Anterior cingulate cortex (tissue), 58 donors: ENCODE data around the gene PDE3A.
"Not testable (repeated sequence)": the region's sequence is repeated elsewhere in the genome, so short reads cannot be mapped to it uniquely, and the experiment has no call there.

Experiments used
- DNase-seq, 58 donors: peaks; one replicate each; lab custom pipeline; 2025; lab: John Stamatoyannopoulos, UW

The PDE3A gene

DNA sequence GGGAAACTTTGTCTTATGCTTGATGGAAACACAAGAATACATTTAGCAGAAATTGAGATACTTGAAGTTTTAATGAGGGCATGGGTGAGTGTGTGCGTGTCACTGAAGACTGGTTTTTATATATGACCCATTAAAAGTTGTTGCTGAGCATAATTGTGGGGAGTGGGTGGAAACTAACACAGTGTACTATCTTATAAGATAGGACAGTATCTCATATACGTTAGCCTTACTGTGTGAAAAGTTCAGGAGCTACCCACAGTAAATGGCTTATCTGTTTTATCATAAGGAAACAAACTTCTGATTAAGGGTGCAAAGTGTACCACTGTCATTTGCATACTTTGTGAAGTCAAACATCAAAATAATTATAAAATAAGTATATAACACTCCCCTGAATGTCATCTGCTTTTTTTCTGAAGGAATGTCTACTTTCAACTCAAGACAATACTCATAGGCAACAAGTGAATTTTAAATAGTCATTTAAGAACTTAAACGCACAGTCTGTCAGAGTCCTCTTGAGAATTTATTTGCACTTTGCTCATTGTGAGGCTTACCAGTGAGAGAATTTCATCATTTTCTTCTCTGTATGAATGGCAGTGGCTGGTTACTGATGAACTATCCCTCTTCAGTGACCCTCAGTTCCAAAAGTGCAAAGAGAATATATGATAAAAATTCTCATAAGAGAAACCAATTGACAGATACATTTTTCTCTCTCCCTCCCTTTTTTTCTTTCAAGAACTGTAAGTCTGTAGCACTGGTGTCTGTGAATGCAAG is 4.2 kb downstream of the PDE3A start:
- DNase-seq = no peak

DNA sequence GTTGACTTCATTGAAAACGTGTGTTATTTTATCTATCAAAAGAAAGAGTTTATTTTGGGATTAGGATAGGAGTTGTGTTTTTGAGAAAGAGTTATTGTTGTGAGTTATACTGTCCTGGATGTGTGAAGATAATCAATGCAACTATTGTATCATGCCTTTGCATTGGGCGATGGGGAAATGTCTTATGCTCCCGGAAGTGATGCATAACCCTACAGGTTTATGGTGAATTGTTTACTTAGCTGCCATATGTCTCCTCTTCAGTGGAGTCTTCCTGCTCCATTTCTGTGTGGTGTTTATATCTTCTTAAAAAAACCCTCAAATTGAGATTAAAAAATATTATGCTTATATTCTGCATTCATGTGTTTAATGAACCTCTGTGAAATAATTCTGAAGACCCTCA is 6.5 kb downstream of the PDE3A start:
- DNase-seq = no peak

DNA sequence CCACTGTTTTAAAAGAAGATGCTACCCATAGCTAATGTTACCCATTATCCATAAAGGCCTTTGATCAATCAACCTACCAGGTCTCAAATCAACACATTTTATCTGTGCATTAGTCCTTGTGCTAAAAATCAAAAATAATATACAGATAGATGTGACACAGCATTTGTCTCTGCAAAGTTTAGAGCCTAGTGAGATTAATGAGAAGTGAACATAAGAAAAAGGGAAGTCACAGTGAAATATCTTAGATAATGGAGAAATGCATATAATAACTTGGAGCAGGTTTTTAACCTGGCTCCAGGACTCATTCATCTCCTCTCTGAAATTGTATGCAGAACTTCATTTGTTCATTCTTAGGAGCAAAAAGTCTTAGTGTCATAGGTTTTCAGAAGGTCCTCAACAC is 7.2 kb downstream of the PDE3A start:
- DNase-seq = no peak

DNA sequence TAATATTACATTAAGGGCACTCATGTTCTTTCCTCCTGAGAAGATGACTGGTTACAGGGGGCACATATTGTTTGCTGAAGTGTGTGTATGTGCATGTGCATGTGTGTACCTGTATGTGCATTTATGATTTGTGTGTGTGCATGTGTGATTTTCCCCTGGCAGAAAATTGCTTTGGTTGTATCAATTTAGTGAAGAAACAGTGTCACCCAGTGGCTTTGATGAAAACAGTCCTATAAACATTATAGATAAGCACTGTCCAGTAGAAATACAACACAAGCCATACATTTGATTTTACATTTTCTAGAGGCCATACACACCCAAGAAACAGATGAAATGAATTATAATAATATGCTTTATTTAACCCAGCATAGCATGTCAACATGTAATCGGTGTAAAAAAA is 8.6 kb downstream of the PDE3A start:
- DNase-seq = no peak

DNA sequence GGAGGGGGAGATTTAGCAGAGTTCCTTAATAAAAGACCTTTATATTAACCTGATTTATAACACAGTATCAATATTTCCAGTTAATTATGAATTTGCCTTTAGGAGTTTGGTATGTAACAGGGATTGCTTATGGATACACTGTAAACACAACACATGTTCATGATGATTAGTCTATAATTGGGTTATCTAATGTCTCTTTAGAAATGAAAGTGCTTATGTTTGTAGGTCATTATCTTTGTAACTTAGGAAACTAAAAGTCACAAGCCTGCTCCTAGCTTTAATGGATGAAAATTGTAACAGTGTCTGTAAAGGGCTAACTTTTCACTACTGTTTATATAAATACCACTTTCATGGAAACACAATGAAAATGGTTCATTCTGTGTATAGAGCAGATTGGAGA is 9.4 kb downstream of the PDE3A start:
- no peak for DNase-seq

DNA sequence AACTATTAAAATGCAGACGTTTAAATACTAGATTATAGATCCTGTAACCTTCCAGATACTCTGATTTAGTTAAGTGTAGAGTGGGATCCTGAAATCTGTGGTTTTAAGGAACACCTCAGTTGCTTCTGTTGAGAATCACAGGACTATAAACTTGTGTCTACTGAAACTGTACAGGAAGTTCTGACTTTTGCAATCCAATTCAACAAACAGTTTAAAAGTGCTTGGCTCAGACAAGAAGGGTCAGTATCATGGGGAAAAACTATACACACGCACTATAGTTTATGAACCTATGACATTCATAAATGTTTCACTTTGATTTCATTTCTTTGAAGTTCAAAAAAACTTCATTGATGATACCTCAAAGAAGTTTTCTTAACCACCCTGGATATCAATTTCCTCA is 13.8 kb downstream of the PDE3A start:
- no peak for DNase-seq

DNA sequence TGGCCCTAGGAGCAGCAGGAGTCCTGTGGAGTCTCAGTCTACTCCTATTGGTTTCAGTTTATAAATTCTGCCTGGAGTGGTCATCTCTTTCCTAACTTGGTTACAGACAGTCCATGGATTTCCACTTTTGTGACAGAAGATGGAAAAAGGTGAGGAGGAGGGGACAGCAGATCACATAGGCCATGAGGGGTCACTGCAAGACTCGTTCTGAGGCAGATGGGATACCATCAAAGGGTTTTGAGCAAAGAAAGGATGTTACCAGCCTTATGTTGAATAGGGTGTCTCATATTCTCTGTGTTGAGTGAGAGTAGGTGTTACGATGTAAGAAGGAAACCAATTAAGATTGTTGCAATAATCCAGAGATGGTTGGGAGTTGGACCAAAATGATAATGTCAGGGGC is 15.3 kb downstream of the PDE3A start:
- no peak for DNase-seq

DNA sequence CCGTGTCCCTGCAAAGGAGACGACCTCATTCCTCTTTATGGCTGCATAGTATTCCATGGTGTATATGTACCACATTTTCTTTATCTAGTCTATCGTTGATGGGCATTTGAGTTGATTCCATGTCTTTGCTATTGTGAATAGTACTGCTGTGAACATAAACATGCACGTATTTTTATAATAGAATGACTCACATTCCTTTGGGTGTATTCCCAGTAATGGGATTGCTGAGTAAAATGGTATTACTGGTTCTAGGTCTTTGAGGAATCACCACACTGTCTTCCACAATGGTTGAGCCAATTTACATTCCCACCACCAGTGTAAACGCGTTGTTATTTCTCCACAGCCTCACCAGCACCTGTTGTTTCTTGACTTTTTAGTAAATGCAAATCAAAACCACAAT is 16.5 kb downstream of the PDE3A start:
- not testable (repeated sequence) for DNase-seq

DNA sequence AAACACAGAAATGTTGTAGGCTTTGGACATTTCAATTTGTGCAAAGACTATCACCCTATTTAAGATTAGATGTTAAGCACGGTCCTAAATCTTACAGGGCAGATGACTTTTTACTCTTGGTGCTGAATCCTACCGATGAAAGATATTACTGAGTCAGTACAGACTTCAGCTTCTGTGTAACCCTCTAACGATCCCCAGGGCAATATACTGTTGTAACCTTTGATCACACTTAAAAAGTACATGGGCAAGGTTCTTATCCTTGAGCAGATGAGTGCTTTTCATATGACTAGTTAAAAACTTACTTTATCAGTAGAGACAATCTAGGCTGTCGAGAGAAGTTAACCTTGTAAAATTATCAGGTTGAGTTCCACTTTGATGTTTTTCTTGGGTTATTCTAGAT is 22.5 kb downstream of the PDE3A start:
- DNase-seq = no peak

DNA sequence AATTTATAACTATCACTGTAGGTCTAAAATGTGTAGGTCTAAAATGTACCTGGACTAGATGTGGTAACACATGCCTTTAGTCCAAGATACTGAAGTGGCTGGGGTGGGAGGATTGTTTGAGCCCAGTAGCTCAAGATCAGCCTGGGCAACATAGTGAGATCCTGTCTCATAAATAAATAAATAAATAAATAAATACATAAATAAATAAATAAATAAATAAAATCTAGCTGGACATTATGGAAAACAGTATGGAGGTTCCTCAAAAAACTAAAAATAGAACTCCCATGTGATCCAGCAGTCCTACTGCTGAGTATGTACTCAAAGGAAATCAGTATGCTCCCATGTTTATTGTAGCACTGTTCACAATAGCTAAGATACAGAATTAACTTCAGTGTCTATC is 24.0 kb downstream of the PDE3A start:
- no peak for DNase-seq

DNA sequence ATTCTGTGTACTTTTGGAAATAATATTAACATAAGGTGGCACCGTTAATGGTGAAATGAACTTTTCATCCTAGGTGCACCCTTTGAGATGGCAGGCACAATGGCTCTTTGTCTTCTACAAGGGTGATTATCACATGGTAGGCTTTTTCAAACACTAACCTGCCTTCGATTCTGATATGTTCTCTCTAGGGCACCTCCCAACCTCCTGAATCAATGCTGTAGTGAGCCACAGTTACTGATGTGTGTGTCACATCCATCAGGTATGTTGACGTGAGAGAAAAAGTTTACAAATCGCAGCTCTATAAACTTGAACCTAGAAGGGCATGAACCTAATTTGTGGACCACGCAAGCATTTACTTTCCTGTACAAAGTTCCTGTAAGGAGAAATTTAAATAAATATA is 25.4 kb downstream of the PDE3A start:
- DNase-seq = no peak

DNA sequence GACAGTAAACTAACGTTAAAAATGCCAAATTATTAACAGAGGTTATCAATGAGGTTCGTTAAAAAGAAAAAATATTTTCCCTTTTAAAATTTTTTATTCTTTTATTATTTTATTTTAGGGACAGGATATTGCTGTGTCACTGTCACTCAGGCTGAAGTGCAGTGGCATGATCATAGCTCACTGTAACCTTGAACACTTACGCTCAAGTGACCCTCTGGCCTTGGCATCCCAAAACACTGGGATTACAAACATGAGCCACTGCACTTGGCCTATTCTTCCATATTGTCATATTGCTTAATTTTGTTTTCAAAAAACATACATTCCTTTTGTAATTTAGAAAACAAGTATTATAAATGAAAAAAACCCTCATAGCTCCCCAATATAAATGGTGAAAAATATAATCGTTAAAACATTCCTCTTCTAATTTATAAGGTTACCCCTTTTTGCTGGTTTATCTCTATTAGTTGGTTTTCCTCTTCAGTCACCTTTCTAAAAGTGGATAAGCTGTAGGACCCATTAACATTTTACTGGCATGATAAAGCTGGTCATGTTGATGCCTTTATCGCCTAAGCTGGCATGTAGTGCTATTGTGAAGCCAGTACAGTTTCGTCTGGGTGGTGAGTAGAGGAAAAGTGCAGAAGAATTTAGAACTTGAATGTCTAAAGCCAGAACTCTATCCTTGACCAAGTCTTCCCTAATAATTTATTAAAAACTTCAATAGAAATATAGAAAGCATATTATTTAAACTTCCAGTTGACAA is 27.6 kb downstream of the PDE3A start:
- DNase-seq = no peak

DNA sequence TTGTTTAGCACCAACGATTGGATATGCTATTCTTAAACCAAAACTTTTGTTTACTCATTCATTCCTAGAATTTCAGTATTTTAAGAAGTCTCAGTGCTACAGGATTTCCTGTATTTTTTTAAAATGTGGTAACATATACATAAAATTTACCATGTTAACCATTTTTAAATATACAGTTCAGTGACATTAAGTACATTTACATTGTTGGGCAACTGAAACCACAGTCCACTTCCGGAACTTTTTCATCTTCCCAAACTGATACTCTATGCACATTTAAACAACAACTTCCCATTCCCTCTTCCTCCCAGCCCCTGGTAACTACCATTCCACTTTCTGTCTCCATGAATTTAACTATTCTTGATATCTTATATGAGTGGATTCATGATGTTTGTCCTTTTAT is 30.3 kb downstream of the PDE3A start:
- DNase-seq = no peak

DNA sequence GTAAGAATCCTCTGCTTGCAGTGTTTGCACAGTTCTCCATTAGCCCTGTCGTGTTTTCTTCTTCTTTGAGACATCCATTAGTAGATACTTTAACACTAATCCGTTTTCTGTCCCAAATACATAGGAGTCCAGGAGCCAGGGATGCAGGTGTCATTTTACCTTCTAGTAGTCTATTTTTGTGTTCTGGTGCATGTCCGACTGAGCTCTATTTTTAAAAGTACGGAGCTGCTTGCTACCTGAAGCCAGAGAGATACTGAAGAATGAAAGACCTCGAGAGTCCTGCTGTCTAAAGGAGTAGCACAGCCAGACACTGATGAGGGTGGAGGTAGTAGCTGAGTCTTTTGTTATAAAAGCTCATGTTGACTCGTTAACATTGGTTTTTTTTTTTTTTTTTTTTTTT is 31.7 kb downstream of the PDE3A start:
- DNase-seq = no peak

DNA sequence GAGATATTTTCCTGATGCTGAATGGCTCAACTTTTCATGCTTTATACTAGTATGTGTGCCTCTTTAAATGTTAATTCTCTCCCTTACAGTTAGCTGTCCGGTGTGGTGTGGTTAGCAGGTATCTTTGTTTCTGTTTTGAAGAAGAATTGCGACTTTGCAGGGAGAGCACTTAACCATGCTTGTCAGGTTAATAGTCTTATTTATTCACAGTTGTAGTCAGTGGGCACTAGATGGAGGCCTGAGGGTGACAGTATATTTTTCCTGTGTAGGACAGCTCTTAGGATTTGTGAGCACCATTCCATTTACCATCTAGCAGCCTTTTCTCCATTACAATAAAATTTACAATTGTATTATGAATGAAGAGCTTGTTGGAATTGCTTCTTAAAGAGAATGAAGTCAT is 34.9 kb downstream of the PDE3A start:
- DNase-seq = no peak

DNA sequence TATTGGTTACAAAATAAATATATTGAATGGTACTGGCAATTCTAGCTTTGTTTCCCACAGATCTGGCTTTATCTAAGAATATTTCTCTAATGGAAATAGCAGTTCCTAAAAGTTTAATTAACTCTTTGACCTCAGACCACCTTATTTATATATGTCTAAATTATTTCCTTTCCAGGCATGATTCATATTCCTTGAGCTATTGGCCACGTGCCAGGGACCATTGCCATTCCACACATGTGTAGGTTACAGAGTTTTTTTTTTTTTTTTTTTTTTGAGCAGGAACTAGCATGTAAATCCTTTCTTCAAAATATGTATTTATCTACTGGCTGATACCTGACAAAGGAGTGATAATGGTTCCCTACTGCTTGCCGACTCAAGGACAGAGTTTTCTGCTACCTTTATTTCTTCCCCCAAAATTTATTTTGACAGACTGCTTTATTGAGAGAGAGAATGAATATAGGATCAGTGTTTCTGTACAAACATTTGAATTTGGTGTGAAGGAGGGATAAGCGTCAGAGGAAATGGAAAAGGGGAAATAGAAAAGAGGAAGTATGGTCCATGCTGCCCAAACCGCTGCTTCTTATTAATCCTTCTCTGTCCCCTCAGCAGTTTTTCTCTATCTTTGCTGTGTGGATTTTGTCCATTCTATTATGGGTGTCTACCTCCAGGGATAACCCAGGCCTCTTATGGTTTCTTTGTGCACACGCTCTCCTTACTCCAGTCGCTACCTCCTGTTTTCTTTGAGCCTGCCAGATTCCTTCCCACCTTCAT is 36.4 kb downstream of the PDE3A start:
- no peak for DNase-seq

DNA sequence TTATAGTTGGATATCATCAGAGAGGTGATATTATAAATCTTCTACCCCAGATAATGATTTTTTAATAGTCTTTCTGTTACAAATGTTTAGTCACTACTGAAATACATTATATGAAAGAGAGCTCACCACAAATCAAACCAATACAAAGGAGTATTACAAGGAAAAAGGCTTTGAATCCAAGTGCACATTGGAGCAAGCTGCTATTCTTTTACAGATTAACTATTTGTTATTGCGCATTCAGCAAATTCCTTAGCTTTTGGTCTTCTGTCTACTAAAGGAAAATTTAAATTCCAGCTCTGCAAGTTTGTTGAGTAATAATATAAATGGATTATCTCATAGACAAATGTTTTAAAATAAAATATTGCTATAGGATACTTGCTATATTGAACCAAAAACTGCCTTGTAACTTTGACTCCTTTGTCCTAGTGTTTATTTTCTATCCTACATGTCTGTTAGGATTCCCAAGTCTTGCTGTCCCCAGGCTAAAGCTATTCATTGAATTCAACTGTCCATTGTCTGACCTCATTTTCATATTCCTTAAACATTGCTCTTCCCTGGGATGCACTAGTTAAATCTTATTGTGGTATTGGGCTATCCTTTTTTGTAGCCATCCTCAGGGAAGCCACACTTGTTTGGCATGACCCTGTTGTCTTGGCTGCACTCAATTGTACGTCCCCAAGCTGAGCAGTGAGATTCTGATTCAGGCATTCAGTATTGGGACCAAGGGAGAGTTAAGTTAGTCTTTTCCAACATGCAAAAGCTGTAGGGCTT is 41.5 kb downstream of the PDE3A start:
- no peak for DNase-seq

DNA sequence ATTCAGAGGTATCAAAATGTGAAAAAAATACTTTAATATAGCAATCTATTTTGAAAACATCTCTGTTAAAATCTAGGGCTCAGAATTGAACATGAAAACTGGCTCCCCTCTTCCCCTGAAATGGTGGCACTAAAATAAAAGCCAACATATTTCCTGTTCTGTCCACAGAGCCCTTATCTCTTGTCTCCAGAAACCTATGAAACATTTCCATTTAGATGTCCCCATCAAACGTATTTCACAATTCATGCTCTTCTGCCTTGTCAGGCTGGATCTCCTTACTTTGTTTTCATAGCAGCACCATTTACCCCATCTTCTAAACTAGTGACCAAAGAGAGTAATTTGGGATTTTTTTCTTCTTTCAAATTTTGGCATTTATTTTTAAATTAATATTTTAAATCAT is 42.4 kb downstream of the PDE3A start:
- DNase-seq = no peak

DNA sequence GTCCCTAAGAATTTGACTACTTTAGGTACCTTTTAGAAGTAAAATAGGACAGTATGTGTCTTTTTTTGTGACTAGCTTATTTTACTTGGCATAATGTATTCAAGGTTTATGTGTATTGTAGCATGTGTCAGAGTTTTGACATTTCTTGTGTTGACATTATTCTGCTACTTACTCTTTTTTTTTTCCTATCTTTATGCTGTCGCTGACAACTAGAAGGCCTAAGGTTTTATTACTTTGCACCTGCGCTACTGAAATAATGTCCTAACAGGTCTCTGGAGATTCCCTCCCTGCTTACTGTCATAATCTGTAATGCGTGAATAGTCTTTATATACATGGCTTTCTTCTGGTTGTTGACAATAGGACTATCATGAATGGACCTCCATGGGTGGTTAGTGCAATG is 43.0 kb downstream of the PDE3A start:
- DNase-seq = no peak

DNA sequence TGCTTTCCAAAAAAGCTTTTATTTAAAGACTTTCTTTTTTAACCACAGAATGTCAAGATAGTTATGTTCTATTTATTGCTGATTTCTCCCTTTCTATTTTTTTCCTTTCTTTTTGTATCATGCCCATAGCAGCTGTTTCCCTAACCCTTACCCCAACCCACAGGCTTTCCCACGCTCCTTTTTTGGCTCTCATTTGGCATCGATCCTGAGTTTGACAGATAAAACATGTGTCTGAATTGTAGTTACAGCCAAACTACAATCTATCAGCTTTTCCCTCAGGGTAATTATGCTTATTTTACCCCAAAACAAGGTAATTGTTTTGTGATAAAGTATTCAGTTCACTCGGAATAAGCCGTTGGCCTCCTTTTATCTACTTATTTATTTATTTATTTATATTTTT is 46.7 kb downstream of the PDE3A start:
- DNase-seq = peak in 1 of 58 donors; percentile 2

DNA sequence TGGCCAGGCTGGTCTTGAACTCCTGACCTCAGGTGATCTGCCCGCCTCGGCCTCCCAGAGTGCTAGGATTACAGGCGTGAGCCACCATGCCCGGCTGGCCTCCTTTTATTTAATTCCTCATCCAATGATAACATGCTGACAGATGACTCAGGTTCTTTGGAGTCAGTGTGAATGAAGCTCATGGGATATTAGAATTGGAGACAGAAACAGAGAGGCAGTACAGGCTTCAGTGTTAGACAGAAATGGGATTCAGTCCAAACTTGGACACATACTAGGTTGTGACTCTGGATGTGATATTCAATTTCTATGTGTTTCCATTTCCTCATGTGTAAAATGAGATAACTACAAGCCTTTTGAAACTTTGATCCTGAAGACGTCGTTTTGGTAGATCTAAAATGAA is 47.3 kb downstream of the PDE3A start:
- no peak for DNase-seq
